Measurements from ENCODE around the gene SNX20. TPM values are rescaled to one million over a fixed set of nuclear protein-coding genes. Genes with fewer than 3 reads are reported as not detected.

The SNX20 gene
- total and polyA plus RNA-seq, 2 experiments from 2014 or later: not detected

DNA sequence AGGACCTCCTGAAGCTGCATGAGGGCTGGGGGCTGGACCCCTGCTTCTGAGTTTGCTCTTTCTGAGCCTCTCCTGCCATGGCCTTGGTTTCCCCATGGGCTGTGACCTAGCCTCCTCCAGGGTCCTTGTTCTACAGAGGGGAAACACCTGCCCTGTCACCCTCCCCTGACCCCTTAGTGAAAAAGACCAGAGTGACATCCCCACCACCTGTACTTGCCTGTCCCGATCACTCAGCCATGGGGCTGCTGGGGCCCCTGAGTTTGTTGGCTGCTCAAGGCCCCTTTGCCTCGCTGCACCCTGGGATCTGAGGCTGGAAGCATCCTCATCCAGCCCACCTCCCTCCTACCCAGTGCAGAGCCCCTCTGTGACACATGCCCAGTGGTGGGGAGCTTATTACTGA, 13.1 kb upstream of the SNX20 start:
- peaks cover 3% of the 10 kb centered on the region for H3K4me1 Mint-ChIP-seq

More for the DNA sequence above, 13.1 kb upstream of the SNX20 start:
- Histone ChIP-seq H3K4me3 (no peak overlapping the region), H3K79me2 (replicated peaks; ENCODE audit: insufficient read depth) (no peaks in the 10 kb centered on the region), H3K27me3 (ENCODE audit: insufficient read depth) (peaks cover 19% of the 10 kb centered on the region), H3F3A (replicated peaks; ENCODE audit: low read depth) (no peaks in the 10 kb centered on the region), H3K36me3 (ENCODE audit: insufficient read depth) (no peaks in the 10 kb centered on the region), H3K4me2 (no peak overlapping the region), H2AFZ (no peak overlapping the region), H3K27ac (ENCODE audit: low read depth) (no peak overlapping the region), H4K20me1 (replicated peaks; ENCODE audit: insufficient read depth) (no peaks in the 10 kb centered on the region), H3K9me2 (ENCODE audit: insufficient read depth) (no peaks in the 10 kb centered on the region), H3K4me1 (ENCODE audit: insufficient read depth) (no peaks in the 10 kb centered on the region)
- Mint-ChIP-seq H3K27ac (no peak overlapping the region), H3K36me3 (ENCODE audit: low read depth) (no peaks in the 10 kb centered on the region), H3K27me3 (ENCODE audit: insufficient read depth, low read depth, poor library complexity) (peaks cover 24% of the 10 kb centered on the region), H3K4me3 (peak overlapping the region; percentile 67), H3K9me3 (no peaks in the 10 kb centered on the region)
- no peak for ATAC-seq
- TF ChIP-seq NANOG (IDR thresholded peaks at IDR 0.05; ENCODE audit: borderline replicate concordance): no peak
- TF ChIP-seq POLR2AphosphoS5 (IDR thresholded peaks at IDR 0.05; ENCODE audit: low read depth): no peak
- TF ChIP-seq JUNB (IDR thresholded peaks at IDR 0.05; ENCODE audit: unreplicated experiment): no peak
- TF ChIP-seq, protein P1, sequence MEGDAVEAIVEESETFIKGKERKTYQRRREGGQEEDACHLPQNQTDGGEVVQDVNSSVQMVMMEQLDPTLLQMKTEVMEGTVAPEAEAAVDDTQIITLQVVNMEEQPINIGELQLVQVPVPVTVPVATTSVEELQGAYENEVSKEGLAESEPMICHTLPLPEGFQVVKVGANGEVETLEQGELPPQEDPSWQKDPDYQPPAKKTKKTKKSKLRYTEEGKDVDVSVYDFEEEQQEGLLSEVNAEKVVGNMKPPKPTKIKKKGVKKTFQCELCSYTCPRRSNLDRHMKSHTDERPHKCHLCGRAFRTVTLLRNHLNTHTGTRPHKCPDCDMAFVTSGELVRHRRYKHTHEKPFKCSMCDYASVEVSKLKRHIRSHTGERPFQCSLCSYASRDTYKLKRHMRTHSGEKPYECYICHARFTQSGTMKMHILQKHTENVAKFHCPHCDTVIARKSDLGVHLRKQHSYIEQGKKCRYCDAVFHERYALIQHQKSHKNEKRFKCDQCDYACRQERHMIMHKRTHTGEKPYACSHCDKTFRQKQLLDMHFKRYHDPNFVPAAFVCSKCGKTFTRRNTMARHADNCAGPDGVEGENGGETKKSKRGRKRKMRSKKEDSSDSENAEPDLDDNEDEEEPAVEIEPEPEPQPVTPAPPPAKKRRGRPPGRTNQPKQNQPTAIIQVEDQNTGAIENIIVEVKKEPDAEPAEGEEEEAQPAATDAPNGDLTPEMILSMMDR (conservative IDR thresholded peaks at IDR 0.05; ENCODE audit: low read depth in 2 of 2): no peak
- TF ChIP-seq, protein P2, sequence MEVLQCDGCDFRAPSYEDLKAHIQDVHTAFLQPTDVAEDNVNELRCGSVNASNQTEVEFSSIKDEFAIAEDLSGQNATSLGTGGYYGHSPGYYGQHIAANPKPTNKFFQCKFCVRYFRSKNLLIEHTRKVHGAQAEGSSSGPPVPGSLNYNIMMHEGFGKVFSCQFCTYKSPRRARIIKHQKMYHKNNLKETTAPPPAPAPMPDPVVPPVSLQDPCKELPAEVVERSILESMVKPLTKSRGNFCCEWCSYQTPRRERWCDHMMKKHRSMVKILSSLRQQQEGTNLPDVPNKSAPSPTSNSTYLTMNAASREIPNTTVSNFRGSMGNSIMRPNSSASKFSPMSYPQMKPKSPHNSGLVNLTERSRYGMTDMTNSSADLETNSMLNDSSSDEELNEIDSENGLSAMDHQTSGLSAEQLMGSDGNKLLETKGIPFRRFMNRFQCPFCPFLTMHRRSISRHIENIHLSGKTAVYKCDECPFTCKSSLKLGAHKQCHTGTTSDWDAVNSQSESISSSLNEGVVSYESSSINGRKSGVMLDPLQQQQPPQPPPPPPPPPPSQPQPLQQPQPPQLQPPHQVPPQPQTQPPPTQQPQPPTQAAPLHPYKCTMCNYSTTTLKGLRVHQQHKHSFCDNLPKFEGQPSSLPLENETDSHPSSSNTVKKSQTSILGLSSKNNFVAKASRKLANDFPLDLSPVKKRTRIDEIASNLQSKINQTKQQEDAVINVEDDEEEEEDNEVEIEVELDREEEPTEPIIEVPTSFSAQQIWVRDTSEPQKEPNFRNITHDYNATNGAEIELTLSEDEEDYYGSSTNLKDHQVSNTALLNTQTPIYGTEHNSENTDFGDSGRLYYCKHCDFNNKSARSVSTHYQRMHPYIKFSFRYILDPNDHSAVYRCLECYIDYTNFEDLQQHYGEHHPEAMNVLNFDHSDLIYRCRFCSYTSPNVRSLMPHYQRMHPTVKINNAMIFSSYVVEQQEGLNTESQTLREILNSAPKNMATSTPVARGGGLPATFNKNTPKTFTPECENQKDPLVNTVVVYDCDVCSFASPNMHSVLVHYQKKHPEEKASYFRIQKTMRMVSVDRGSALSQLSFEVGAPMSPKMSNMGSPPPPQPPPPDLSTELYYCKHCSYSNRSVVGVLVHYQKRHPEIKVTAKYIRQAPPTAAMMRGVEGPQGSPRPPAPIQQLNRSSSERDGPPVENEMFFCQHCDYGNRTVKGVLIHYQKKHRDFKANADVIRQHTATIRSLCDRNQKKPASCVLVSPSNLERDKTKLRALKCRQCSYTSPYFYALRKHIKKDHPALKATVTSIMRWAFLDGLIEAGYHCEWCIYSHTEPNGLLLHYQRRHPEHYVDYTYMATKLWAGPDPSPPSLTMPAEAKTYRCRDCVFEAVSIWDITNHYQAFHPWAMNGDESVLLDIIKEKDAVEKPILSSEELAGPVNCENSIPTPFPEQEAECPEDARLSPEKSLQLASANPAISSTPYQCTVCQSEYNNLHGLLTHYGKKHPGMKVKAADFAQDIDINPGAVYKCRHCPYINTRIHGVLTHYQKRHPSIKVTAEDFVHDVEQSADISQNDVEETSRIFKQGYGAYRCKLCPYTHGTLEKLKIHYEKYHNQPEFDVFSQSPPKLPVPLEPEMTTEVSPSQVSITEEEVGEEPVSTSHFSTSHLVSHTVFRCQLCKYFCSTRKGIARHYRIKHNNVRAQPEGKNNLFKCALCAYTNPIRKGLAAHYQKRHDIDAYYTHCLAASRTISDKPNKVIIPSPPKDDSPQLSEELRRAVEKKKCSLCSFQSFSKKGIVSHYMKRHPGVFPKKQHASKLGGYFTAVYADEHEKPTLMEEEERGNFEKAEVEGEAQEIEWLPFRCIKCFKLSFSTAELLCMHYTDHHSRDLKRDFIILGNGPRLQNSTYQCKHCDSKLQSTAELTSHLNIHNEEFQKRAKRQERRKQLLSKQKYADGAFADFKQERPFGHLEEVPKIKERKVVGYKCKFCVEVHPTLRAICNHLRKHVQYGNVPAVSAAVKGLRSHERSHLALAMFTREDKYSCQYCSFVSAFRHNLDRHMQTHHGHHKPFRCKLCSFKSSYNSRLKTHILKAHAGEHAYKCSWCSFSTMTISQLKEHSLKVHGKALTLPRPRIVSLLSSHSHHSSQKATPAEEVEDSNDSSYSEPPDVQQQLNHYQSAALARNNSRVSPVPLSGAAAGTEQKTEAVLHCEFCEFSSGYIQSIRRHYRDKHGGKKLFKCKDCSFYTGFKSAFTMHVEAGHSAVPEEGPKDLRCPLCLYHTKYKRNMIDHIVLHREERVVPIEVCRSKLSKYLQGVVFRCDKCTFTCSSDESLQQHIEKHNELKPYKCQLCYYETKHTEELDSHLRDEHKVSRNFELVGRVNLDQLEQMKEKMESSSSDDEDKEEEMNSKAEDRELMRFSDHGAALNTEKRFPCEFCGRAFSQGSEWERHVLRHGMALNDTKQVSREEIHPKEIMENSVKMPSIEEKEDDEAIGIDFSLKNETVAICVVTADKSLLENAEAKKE (CRISPR knock-in tag; IDR thresholded peaks at IDR 0.05): no peak
- no peak for DNase-seq (ENCODE audit: low spot score)

Data from GM23338 (cell line).